Thoracic aorta (tissue), 2 donors: ENCODE data around the gene P2RX5. TPM values are rescaled to one million over a fixed set of nuclear protein-coding genes. Genes with fewer than 3 reads are reported as not detected.
"Not testable (repeated sequence)": the region's sequence is repeated elsewhere in the genome, so short reads cannot be mapped to it uniquely, and the experiment has no call there.

Source experiments
- ATAC-seq: fragments of 150-250 bp; one replicate; pipeline ENCODE4 v1.8.0; 2017; ENCODE audit warnings: low read depth; ENCODE audit not compliant: insufficient number of reproducible peaks, low FRiP score
- DNase-seq: peaks from one replicate; pipeline ENCODE4 v3.0.0-alpha.2; 2020; ENCODE audit warnings: low spot score
- H3K27ac ChIP-seq, 2 donors: fragments of 200-600 bp; sonication (generic); 1 replicate in 1 of 2; 2 replicates in 1 of 2; pipeline ENCODE4 v1.5.1; 2016; ENCODE audit warnings: mild to moderate bottlenecking in 2 of 2, moderate library complexity in 2 of 2
- H3K27me3 ChIP-seq: fragments of 200-600 bp; sonication (generic); replicated peaks from 2 replicates; pipeline ENCODE4 v1.6.0; 2016; ENCODE audit warnings: mild to moderate bottlenecking; ENCODE audit not compliant: insufficient read depth
- H3K36me3 ChIP-seq: fragments of 200-600 bp; sonication (generic); one replicate; pipeline ENCODE4 v1.5.1; 2016
- H3K4me1 ChIP-seq, 2 donors: fragments of 200-600 bp; sonication (generic); 1 replicate in 1 of 2; 2 replicates in 1 of 2; pipeline versions ENCODE4 v1.5.1 to v1.6.0; 2016; ENCODE audit warnings: low read depth in 2 of 2, mild to moderate bottlenecking in 1 of 2; ENCODE audit not compliant: control insufficient read depth in 1 of 2
- H3K4me3 ChIP-seq: fragments of 200-600 bp; sonication (generic); 2 replicates; pipeline ENCODE4 v1.5.1; 2016; ENCODE audit warnings: mild to moderate bottlenecking
- H3K9me3 ChIP-seq: fragments of 200-600 bp; sonication (generic); 2 replicates; pipeline ENCODE4 v1.5.1; 2016
- CTCF ChIP-seq: fragments of 200-600 bp; sonication (generic); IDR thresholded peaks from one replicate; pipeline ENCODE4 v1.5.1; 2019; ENCODE audit warnings: antibody characterized with exemption
- total RNA-seq, 2 donors: library from RNA; depleted of rRNA; stranded (reverse); fragments of >200 nt; gene quantifications; one replicate each; pipeline versions ENCODE4 v1.1.0 to v1.2.3, GENCODE V29; 2016

Gene P2RX5
- total RNA-seq, 2 donors from 2014 or later: 2.3 TPM; not detected in 1

GRCh38 chr17:3729881-3730280 lies 33.9 kb upstream of the P2RX5 start:
- no peaks in the 10 kb centered on the region for H3K27me3 ChIP-seq
- DNase-seq (no peak), ATAC-seq (no peak)
- TF ChIP-seq CTCF: no peak
- H3K4me1 ChIP-seq: no peaks in the 10 kb centered on the region
- no peaks in the 10 kb centered on the region for H3K36me3 ChIP-seq
- H3K27ac ChIP-seq: no peak overlapping the region
- no peak overlapping the region for H3K4me3 ChIP-seq
- no peaks in the 10 kb centered on the region for H3K9me3 ChIP-seq

GRCh38 chr17:3728099-3728498 lies 32.1 kb upstream of the P2RX5 start:
- H3K27me3 ChIP-seq, H3K4me1 ChIP-seq, H3K4me3 ChIP-seq, H3K36me3 ChIP-seq, ATAC-seq, H3K9me3 ChIP-seq, DNase-seq, H3K27ac ChIP-seq: not testable (repeated sequence)

GRCh38 chr17:3727041-3727440 lies 31.1 kb upstream of the P2RX5 start:
- no peak overlapping the region for H3K4me3 ChIP-seq
- no peak overlapping the region for H3K27ac ChIP-seq
- no peaks in the 10 kb centered on the region for H3K36me3 ChIP-seq
- TF ChIP-seq CTCF: no peak
- no peaks in the 10 kb centered on the region for H3K9me3 ChIP-seq
- H3K4me1 ChIP-seq: peaks cover 12 to 20% of the 10 kb centered on the region in 2 donors
- DNase-seq (no peak), ATAC-seq (no peak)
- no peaks in the 10 kb centered on the region for H3K27me3 ChIP-seq

- Histone ChIP-seq H3K27me3 (no peaks in the 10 kb centered on the region), H3K9me3 (no peaks in the 10 kb centered on the region), H3K4me3 (peak overlapping the region; percentile 80), H3K27ac (no peak overlapping the region), H3K4me1 (peaks cover 22 to 39% of the 10 kb centered on the region in 2 donors), H3K36me3 (no peaks in the 10 kb centered on the region)
- DNase-seq (no peak), ATAC-seq (no peak)
- no peak for TF ChIP-seq CTCF
Observed at GRCh38 chr17:3724378-3725077, 28.6 kb upstream of the P2RX5 start.

GRCh38 chr17:3723556-3724377 lies 27.8 kb upstream of the P2RX5 start, which contains the start of gene HASPIN:
Gene HASPIN (plus strand): TSS chr17:3723903. CDS start chr17:3723936, 33 bp downstream.
- Histone ChIP-seq H3K9me3 (no peaks in the 10 kb centered on the region), H3K36me3 (no peaks in the 10 kb centered on the region), H3K4me3 (peak within 1 kb of the TSS; percentile 80), H3K4me1 (peaks cover 22 to 39% of the 10 kb centered on the region in 2 donors), H3K27ac (peak within 1 kb of the TSS; percentile 62 to 67), H3K27me3 (no peaks in the 10 kb centered on the region)
- TF ChIP-seq CTCF: peak; percentile 47
- DNase-seq: peak; percentile 47
- ATAC-seq: peak; percentile 83
